K562 (cell line): ENCODE data around the gene RMC1. TPM values are rescaled to one million over a fixed set of nuclear protein-coding genes. Genes with fewer than 3 reads are reported as not detected.

Experiments used
- FOXJ3 ChIP-seq: sonication (generic); formaldehyde crosslinking; IDR thresholded peaks from 2 replicates; pipeline ENCODE4 v1.4.0; 2020; ENCODE audit warnings: mild to moderate bottlenecking, missing genetic modification reagents
- HEY1 ChIP-seq: fragments of 250-450 bp; sonication (Bioruptor Pico); IDR thresholded peaks from 2 replicates; pipeline ENCODE4 v1.5.0; 2020; ENCODE audit warnings: mild to moderate bottlenecking, moderate library complexity, borderline replicate concordance
- ID3 ChIP-seq, 2 experiments: fragments of 250-450 bp in 1 of 2; fragments of 450-650 bp in 1 of 2; sonication (Bioruptor Pico) in 1 of 2; IDR thresholded peaks; 2 replicates each; pipeline versions ENCODE4 v1.6.1 to v1.8.0; 2016 to 2021; ENCODE audit warnings: mild to moderate bottlenecking in 2 of 2, moderate library complexity in 2 of 2, missing compliant biosample characterization in 1 of 2, missing genetic modification characterization in 1 of 2
- LARP7 ChIP-seq: fragments of 450-650 bp; IDR thresholded peaks from 2 replicates; pipeline ENCODE4 v1.6.1; 2016
- MAX ChIP-seq: sonication (generic); formaldehyde crosslinking; IDR thresholded peaks from 2 replicates; pipeline ENCODE4 v1.9.0; 2022; ENCODE audit warnings: mild to moderate bottlenecking, missing genetic modification reagents
- MYC ChIP-seq, 2 experiments: fragments of 250-450 bp in 1 of 2; sonication (Bioruptor Pico) in 1 of 2; IDR thresholded peaks; 2 replicates each; pipeline versions ENCODE4 v1.5.1 to v1.6.1; 2012 to 2021; ENCODE audit warnings: low read depth in 2 of 2, borderline replicate concordance in 1 of 2, improper control_type of control experiment in 1 of 2, low read length in 1 of 2, mild to moderate bottlenecking in 1 of 2, moderate library complexity in 1 of 2
- NEUROD1 ChIP-seq: fragments of 150-350 bp; IDR thresholded peaks from 2 replicates; pipeline ENCODE4 v1.6.1; 2014; ENCODE audit warnings: borderline replicate concordance, low read length, low read depth; ENCODE audit not compliant: partially characterized antibody
- NKRF ChIP-seq: fragments of 450-650 bp; IDR thresholded peaks from 2 replicates; pipeline ENCODE4 v1.6.1; 2016; ENCODE audit warnings: borderline replicate concordance
- TFE3 ChIP-seq: fragments of 450-650 bp; formaldehyde crosslinking; IDR thresholded peaks from 2 replicates; pipeline ENCODE4 v1.4.0; 2020; ENCODE audit warnings: mild to moderate bottlenecking, mixed read lengths
- ZNF12 ChIP-seq: sonication (generic); formaldehyde crosslinking; IDR thresholded peaks from 2 replicates; pipeline ENCODE4 v1.4.0; 2020; ENCODE audit warnings: mild to moderate bottlenecking, missing genetic modification reagents
- ZNF24 ChIP-seq: fragments of 450-650 bp; IDR thresholded peaks from 2 replicates; pipeline ENCODE4 v1.6.1; 2016
- ZNF311 ChIP-seq: fragments of 250-450 bp; sonication (Bioruptor Pico); IDR thresholded peaks from 2 replicates; pipeline ENCODE4 v1.4.0; 2020; ENCODE audit warnings: mild to moderate bottlenecking, moderate library complexity
- polyA plus RNA-seq, 8 experiments: library from polyadenylated mRNA; depleted of rRNA in 4 of 8; stranded (reverse) in 5 of 8; unstranded in 3 of 8; fragments of >200 nt; fragmentation: Nextera tagmentation in 2 of 8; fragmentation: Illumina TruSeq in 1 of 8; extraction: Ambion mirVana in 2 of 8; extraction: Trizol in 1 of 8; gene quantifications; 2 replicates each; pipeline versions ENCODE4 v1.2.1 to v1.2.3, GENCODE V29; 2011 to 2014; ENCODE audit warnings: inconsistent platforms in 1 of 8, missing spikeins in 1 of 8
- total RNA-seq, 7 experiments: library from RNA; depleted of rRNA in 6 of 7; stranded (reverse); fragments of >200 nt in 6 of 7; fragmentation: Illumina TruSeq in 2 of 7; extraction: Trizol in 2 of 7; gene quantifications; 2 replicates each; pipeline versions ENCODE4 v1.2.1 to v1.2.3, GENCODE V29; 2011 to 2021; ENCODE audit warnings: low replicate concordance in 1 of 7

Gene RMC1
- total and polyA plus RNA-seq, 9 of the 15 experiments (the other 6 are each of a cell fraction or from before 2014, with no cell fraction given), result 7.5 to 42.4 (median 35.5) TPM

DNA sequence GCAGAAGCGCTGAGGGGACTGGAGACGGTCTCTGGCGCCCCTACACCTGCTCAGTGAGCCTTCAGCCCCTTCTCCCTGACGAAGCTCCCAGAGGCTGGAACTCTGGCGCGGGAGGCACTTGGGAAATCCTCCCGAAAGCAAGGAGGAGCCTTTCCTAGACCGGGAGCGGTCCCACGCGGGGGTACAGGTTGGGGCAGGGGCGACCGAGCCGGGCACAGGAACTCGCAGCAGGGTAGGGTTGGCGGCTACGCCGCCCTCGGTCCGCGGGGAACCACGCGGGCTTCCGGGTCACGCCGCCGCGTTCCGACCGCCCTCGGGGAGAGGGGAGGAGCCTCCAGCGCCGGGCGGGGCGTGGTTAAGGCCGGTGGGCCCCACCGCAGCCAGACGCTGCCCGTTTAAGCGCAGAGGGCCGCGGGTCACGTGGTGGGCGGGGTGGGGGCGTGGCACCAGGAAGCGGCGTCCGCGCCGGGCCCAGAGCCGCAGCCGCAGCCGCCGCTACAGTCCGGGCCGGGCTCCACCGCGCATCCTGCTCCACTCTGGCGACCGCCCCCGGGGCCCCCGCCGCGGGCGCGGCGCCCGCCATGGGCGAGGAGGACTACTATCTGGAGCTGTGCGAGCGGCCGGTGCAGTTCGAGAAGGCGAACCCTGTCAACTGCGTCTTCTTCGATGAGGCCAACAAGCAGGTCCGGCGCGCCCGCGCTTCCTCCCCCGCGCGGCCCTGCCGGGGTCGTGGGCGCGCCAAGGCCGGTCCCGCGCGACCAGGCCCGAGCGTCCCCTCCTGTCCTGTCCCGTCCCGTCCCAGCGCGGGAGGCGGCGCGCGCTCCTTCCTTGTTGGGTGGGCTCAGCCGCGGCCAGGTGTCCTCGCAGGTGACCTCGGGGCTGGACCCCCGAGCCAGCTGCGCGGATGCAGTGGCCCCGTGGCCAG lies at the start of gene RMC1 (continued):
- TF ChIP-seq TFE3 (CRISPR knock-in tag), result peak; percentile 99
- peak; percentile 95 for TF ChIP-seq MAX (CRISPR knock-in tag)
- TF ChIP-seq NKRF, result peak; percentile 85
- TF ChIP-seq ID3 (CRISPR knock-in tag; IDR thresholded peaks at IDR 0.05), result no peak
- 0 out of 2 replicates have a peak, but pooled peaks have one; percentile 45 for TF ChIP-seq ID3 (tag; IDR thresholded peaks at IDR 0.05)
- no peak for TF ChIP-seq HEY1
- TF ChIP-seq FOXJ3 (CRISPR knock-in tag), result no peak
- TF ChIP-seq NEUROD1, result peak; percentile 98
- peak; percentile 90 for TF ChIP-seq MYC (IDR thresholded peaks at IDR 0.05; ENCODE audit: low read depth, low read length)
- TF ChIP-seq MYC (CRISPR knock-in tag; IDR thresholded peaks at IDR 0.05; ENCODE audit: borderline replicate concordance, low read depth), result peak; percentile 70; the same call in 1 of the 2 replicates
- no peak for TF ChIP-seq ZNF311
- no peak for TF ChIP-seq ZNF24
- TF ChIP-seq LARP7, result no peak
- TF ChIP-seq ZNF12, result peak; percentile 45; the same call in 1 of the 2 replicates
